ENCODE measurements around the gene ORAI2. TPM values are rescaled to one million over a fixed set of nuclear protein-coding genes. Genes with fewer than 3 reads are reported as not detected.

Gene ORAI2
- total and polyA plus RNA-seq, 8 donors, result 8.8 to 38.2 (median 13.2) TPM

GRCh38 chr7:102455596-102455995, 22.2 kb downstream of the ORAI2 start:
- Histone ChIP-seq H3K9me3 (no peaks in the 10 kb centered on the region), H3K4me3 (no peak overlapping the region), H3K27me3 (no peaks in the 10 kb centered on the region), H3K27ac (no peak overlapping the region), H3K4me1 (no peaks in the 10 kb centered on the region), H3K36me3 (peaks cover 0 to 48% of the 10 kb centered on the region in 2 donors)
- DNase-seq, result no peak
- intact Hi-C loops (cut with DNase I), result no loop called here
- TF ChIP-seq, protein P1, sequence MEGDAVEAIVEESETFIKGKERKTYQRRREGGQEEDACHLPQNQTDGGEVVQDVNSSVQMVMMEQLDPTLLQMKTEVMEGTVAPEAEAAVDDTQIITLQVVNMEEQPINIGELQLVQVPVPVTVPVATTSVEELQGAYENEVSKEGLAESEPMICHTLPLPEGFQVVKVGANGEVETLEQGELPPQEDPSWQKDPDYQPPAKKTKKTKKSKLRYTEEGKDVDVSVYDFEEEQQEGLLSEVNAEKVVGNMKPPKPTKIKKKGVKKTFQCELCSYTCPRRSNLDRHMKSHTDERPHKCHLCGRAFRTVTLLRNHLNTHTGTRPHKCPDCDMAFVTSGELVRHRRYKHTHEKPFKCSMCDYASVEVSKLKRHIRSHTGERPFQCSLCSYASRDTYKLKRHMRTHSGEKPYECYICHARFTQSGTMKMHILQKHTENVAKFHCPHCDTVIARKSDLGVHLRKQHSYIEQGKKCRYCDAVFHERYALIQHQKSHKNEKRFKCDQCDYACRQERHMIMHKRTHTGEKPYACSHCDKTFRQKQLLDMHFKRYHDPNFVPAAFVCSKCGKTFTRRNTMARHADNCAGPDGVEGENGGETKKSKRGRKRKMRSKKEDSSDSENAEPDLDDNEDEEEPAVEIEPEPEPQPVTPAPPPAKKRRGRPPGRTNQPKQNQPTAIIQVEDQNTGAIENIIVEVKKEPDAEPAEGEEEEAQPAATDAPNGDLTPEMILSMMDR (IDR thresholded peaks at IDR 0.05), result no peak
- ATAC-seq, result no peak

DNA sequence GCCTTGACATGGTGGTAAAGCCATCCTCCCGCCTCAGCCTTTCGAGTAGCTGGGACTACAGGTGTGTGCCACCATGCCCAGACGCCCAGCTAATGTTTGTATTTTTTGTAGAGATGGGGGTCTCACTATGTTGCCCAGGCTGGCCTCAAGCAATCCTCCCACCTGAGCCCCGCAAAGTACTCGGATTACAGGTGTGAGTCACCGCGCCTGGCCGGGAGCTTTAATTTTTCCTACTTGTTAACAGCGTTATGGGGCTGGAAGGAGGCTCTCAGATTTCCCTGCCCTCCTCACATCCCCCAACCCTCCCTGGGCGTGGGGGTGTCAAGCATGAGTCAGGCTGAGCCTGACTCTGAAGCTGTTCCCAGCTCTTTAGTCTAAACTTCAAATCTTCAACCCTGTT, 23.0 kb downstream of the ORAI2 start:
- ATAC-seq, result no peak
- intact Hi-C loops (cut with DNase I), result no loop called here

DNA sequence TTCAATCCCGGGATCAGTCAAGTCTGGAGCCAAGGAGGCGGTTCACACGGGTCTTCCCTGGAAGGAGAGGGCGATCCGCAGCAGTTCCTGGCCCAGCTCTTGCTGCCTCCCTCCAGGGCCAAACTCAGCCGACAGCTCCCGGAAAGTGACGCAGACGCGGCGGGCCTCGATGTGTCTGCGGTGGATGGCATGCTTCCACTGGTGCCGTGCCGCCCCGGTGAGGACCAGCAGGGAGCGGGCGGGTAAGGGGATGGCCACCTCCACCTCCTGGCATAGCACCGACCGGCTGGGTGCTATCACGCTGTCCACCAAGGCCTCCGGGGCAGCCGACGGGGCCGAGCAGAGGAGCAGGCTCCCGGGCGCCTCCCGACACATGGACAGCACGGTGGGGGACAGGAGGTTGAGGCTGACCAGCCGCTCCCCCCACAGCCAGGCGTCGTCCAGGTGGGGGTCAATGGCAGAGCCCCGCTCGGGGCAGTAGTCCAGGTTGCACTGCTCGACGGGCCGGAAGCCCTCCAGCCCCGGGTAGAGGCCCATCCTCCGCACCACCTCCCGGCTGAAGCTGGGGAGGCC, 24.1 kb downstream of the ORAI2 start:
- peaks cover 0 to 48% of the 10 kb centered on the region in 2 donors for H3K36me3 ChIP-seq
- ATAC-seq, result no peak
- H3K27me3 ChIP-seq, result no peaks in the 10 kb centered on the region
- TF ChIP-seq, protein P1 (IDR thresholded peaks at IDR 0.05), result no peak
- intact Hi-C loops (cut with DNase I), result no loop called here
- no peaks in the 10 kb centered on the region for H3K9me3 ChIP-seq
- no peak overlapping the region for H3K4me3 ChIP-seq
- H3K27ac ChIP-seq, result no peak overlapping the region
- H3K4me1 ChIP-seq, result no peaks in the 10 kb centered on the region
- no peak for DNase-seq

More for the DNA sequence above, 23.0 kb downstream of the ORAI2 start:
- H3K27me3 ChIP-seq, result no peaks in the 10 kb centered on the region
- no peak for DNase-seq
- TF ChIP-seq, protein P1 (IDR thresholded peaks at IDR 0.05), result no peak
- H3K27ac ChIP-seq, result no peak overlapping the region
- peaks cover 0 to 48% of the 10 kb centered on the region in 2 donors for H3K36me3 ChIP-seq
- no peaks in the 10 kb centered on the region for H3K4me1 ChIP-seq
- H3K4me3 ChIP-seq, result no peak overlapping the region
- H3K9me3 ChIP-seq, result no peaks in the 10 kb centered on the region

DNA sequence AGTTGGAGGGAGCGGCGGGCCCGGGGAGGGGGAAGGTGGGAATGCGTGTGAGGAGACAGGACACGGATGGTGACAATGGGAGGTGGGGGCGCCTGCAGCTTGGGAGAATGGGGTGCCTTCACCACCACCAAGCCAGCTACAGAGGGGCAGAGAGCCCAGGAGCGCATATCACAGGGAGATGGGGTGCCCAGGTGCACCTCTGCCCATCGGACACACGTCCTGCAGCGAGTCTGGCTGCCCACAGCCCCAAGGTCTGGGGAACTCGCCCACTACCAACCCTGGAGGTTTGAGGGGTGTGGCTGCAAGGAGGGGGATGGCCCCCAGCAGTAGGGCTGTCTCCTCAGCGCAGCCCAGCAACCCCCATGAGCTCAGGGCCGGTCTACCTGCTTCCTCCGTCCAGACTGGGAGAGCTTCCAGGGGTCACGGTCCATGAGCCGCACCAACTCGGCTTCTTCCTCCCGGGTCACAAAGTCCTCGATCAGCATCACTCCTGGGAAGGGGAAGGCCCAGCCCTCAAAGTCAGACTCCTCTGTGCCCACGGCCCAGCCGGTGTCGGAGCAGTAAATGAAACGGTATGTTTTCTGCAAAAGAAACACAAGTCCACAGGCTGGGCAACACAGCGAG, 26.0 kb downstream of the ORAI2 start:
- DNase-seq (no peak), ATAC-seq (no peak)
- H3K36me3 ChIP-seq, result peaks cover 0 to 48% of the 10 kb centered on the region in 2 donors
- H3K9me3 ChIP-seq, result no peaks in the 10 kb centered on the region
- no peak overlapping the region for H3K4me3 ChIP-seq
- TF ChIP-seq, protein P1 (IDR thresholded peaks at IDR 0.05), result no peak
- H3K4me1 ChIP-seq, result peaks cover 6 to 10% of the 10 kb centered on the region in 2 donors
- H3K27me3 ChIP-seq, result no peaks in the 10 kb centered on the region
- intact Hi-C loops (cut with DNase I), result no loop called here
- H3K27ac ChIP-seq, result no peak overlapping the region

GRCh38 chr7:102460467-102460866, 27.1 kb downstream of the ORAI2 start:
- Histone ChIP-seq H3K4me3 (no peak overlapping the region), H3K36me3 (peaks cover 0 to 42% of the 10 kb centered on the region in 2 donors), H3K4me1 (peaks cover 6 to 14% of the 10 kb centered on the region in 2 donors), H3K27me3 (no peaks in the 10 kb centered on the region), H3K27ac (no peak overlapping the region), H3K9me3 (no peaks in the 10 kb centered on the region)
- intact Hi-C loops (cut with DNase I), result no loop called here
- TF ChIP-seq, protein P1 (IDR thresholded peaks at IDR 0.05), result no peak
- ATAC-seq, result no peak
- no peak for DNase-seq
